SK-N-SH (cell line): ENCODE data around the gene RHOU.

Experiments
- CTCF ChIP-seq: fragments of 200-600 bp; sonication (generic); IDR thresholded peaks from 2 replicates; pipeline ENCODE4 v1.6.1; 2017; ENCODE audit warnings: antibody characterized with exemption, mild to moderate bottlenecking, moderate library complexity
- RCOR1 ChIP-seq: fragments of 150-350 bp; IDR thresholded peaks from 2 replicates; pipeline ENCODE4 v1.6.1; 2017; ENCODE audit warnings: antibody characterized with exemption, low read length

GRCh38 chr1:228783418-228784040 is 48.2 kb downstream of the RHOU start:
- TF ChIP-seq RCOR1: no peak
- no peak for TF ChIP-seq CTCF
